PC-3 (cell line): ENCODE results near the gene TWNK. TPM values are rescaled to one million over a fixed set of nuclear protein-coding genes. Genes with fewer than 3 reads are reported as not detected.

Experiments used
- ATAC-seq: fragments of 200-7000 bp; cut with Tn5 transposase; 2 replicates; pipeline ENCODE4 v1.9.1; 2020; ENCODE audit warnings: mild to moderate bottlenecking, moderate library complexity
- BruUV-seq: library from RNA; stranded (reverse); fragments of 400-500 nt; replicated peaks from 2 replicates; lab custom pipeline; 2021; lab: Mats Ljungman, UMichigan
- CTCF ChIA-PET: fragments of 300-600 bp; sonication (Branson Sonifier 250); formaldehyde crosslinking; loops from one replicate; lab custom pipeline; 2022; ENCODE audit warnings: antibody characterized with exemption; lab: Charles Lee
- POLR2A ChIA-PET: fragments of 300-600 bp; sonication (Branson Sonifier 250); formaldehyde crosslinking; loops from one replicate; lab custom pipeline; 2022; ENCODE audit warnings: antibody characterized with exemption; ENCODE audit not compliant: unreplicated experiment; lab: Charles Lee
- DNase-seq: peaks from one replicate; pipeline ENCODE4 v3.0.0-alpha.2; 2015
- H2AFZ ChIP-seq: fragments of 300-600 bp; sonication (generic); 2 replicates; pipeline ENCODE4 v1.6.0; 2016; ENCODE audit warnings: antibody characterized with exemption, low read length
- H3F3A ChIP-seq: fragments of 300-600 bp; sonication (generic); one replicate; pipeline ENCODE4 v1.6.0; 2017; ENCODE audit warnings: antibody characterized with exemption, low read length, control low read depth, mild to moderate bottlenecking; ENCODE audit not compliant: unreplicated experiment
- H3K27ac ChIP-seq: fragments of 300-600 bp; sonication (generic); 2 replicates; pipeline ENCODE4 v1.5.1; 2016; ENCODE audit warnings: mild to moderate bottlenecking, low read length
- H3K27me3 ChIP-seq: fragments of 300-600 bp; sonication (generic); 2 replicates; pipeline ENCODE4 v1.6.1; 2016; ENCODE audit warnings: low read length, mixed read lengths
- H3K36me3 ChIP-seq: fragments of 300-600 bp; sonication (generic); 2 replicates; pipeline ENCODE4 v1.6.1; 2016; ENCODE audit warnings: low read depth, mixed run types, low read length, mixed read lengths
- H3K4me1 ChIP-seq: fragments of 300-600 bp; sonication (generic); 2 replicates; pipeline ENCODE4 v1.5.1; 2016; ENCODE audit warnings: low read length; ENCODE audit not compliant: insufficient read depth
- H3K4me2 ChIP-seq: fragments of 300-600 bp; sonication (generic); 2 replicates; pipeline ENCODE4 v1.6.0; 2016; ENCODE audit warnings: low read length
- H3K4me3 ChIP-seq: fragments of 300-600 bp; sonication (generic); 2 replicates; pipeline ENCODE4 v1.5.1; 2016; ENCODE audit warnings: mild to moderate bottlenecking, low read length, mixed read lengths
- H3K79me2 ChIP-seq: fragments of 300-600 bp; sonication (generic); 2 replicates; pipeline ENCODE4 v1.6.1; 2017; ENCODE audit warnings: low read length, mixed read lengths
- H3K9ac ChIP-seq: fragments of 300-600 bp; sonication (generic); 2 replicates; pipeline ENCODE4 v1.6.0; 2016; ENCODE audit warnings: mild to moderate bottlenecking, low read length
- H3K9me2 ChIP-seq: fragments of 300-600 bp; sonication (generic); replicated peaks from 2 replicates; pipeline ENCODE4 v1.6.1; 2016; ENCODE audit warnings: mixed run types, low read length, mixed read lengths
- H3K9me3 ChIP-seq: fragments of 300-600 bp; sonication (generic); 2 replicates; pipeline ENCODE4 v1.6.1; 2016; ENCODE audit warnings: low read length, mixed read lengths
- H4K20me1 ChIP-seq: fragments of 300-600 bp; sonication (generic); 2 replicates; pipeline ENCODE4 v1.6.1; 2016; ENCODE audit warnings: low read length, mixed read lengths
- EZH2 ChIP-seq: fragments of 300-600 bp; sonication (generic); IDR thresholded peaks from one replicate; pipeline ENCODE4 v1.6.1; 2017; ENCODE audit warnings: antibody characterized with exemption, mild to moderate bottlenecking, low read length; ENCODE audit not compliant: unreplicated experiment
- EZH2phosphoT487 ChIP-seq: fragments of 300-600 bp; sonication (generic); IDR thresholded peaks from 2 replicates; pipeline ENCODE4 v1.6.1; 2018; ENCODE audit warnings: mild to moderate bottlenecking, antibody characterized with exemption, low read length, borderline replicate concordance
- intact Hi-C: fragments of 100-400 bp; cut with micrococcal nuclease; formaldehyde crosslinking; loops from 2 replicates; pipeline ENCODE4 v1.9.0; 2023
- total RNA-seq: library from RNA; depleted of rRNA; stranded (reverse); fragments of >200 nt; gene quantifications from 2 replicates; pipeline ENCODE4 v1.2.3, GENCODE V29; 2014
- TF ChIP-seq, protein P1 (sequence below): fragments of 300-600 bp; sonication (generic); conservative IDR thresholded peaks from 2 replicates; pipeline ENCODE4 v1.5.1; 2017; ENCODE audit warnings: antibody characterized with exemption, low read depth, mild to moderate bottlenecking, low read length

TWNK gene
- total RNA-seq, 1 experiment from 2014 or later = 7.5 TPM

- no peaks in the 10 kb centered on the region for H3K79me2 ChIP-seq
- H4K20me1 ChIP-seq = no peaks in the 10 kb centered on the region
- H3K9me2 ChIP-seq = no peaks in the 10 kb centered on the region
- no peak for TF ChIP-seq EZH2
- TF ChIP-seq EZH2phosphoT487 = no peak
- TF ChIP-seq, protein P1, sequence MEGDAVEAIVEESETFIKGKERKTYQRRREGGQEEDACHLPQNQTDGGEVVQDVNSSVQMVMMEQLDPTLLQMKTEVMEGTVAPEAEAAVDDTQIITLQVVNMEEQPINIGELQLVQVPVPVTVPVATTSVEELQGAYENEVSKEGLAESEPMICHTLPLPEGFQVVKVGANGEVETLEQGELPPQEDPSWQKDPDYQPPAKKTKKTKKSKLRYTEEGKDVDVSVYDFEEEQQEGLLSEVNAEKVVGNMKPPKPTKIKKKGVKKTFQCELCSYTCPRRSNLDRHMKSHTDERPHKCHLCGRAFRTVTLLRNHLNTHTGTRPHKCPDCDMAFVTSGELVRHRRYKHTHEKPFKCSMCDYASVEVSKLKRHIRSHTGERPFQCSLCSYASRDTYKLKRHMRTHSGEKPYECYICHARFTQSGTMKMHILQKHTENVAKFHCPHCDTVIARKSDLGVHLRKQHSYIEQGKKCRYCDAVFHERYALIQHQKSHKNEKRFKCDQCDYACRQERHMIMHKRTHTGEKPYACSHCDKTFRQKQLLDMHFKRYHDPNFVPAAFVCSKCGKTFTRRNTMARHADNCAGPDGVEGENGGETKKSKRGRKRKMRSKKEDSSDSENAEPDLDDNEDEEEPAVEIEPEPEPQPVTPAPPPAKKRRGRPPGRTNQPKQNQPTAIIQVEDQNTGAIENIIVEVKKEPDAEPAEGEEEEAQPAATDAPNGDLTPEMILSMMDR = no peak
- peaks cover 9% of the 10 kb centered on the region; the same call in 1 of the 2 replicates for H3K36me3 ChIP-seq
- no peaks in the 10 kb centered on the region for H3K9me3 ChIP-seq
- ATAC-seq (no peak), DNase-seq (no peak)
- POLR2A ChIA-PET = no interaction called here
- no peak overlapping the region for H3K4me3 ChIP-seq
- no peak overlapping the region for H3K9ac ChIP-seq
- H3F3A ChIP-seq = no peaks in the 10 kb centered on the region
- no peak overlapping the region for H3K4me2 ChIP-seq
- no peaks in the 10 kb centered on the region for H3K27me3 ChIP-seq
- no peak overlapping the region for H2AFZ ChIP-seq
- intact Hi-C loops = loop anchor here (5.0 kb wide), 1 partner anchor 102 kb away; no protein-coding TSS in a partner anchor
- H3K27ac ChIP-seq = no peak overlapping the region
- CTCF ChIA-PET = no interaction called here
- no TSS peak for BruUV-seq
- H3K4me1 ChIP-seq = peaks cover 16% of the 10 kb centered on the region
Observed at GRCh38 chr10:101040061-101040460, 52.7 kb downstream of the TWNK start.

GRCh38 chr10:101040851-101041250, 53.5 kb downstream of the TWNK start:
- Histone ChIP-seq H2AFZ (no peak overlapping the region), H3K36me3 (peaks cover 9% of the 10 kb centered on the region; the same call in 1 of the 2 replicates), H3K4me2 (no peak overlapping the region), H3K9me3 (no peaks in the 10 kb centered on the region), H3K27me3 (no peaks in the 10 kb centered on the region), H3K4me1 (peaks cover 16% of the 10 kb centered on the region), H3K27ac (no peak overlapping the region), H3K4me3 (no peak overlapping the region), H3F3A (no peaks in the 10 kb centered on the region), H3K9ac (no peak overlapping the region), H3K9me2 (no peaks in the 10 kb centered on the region), H3K79me2 (no peaks in the 10 kb centered on the region), H4K20me1 (no peaks in the 10 kb centered on the region)
- ChIA-PET POLR2A (interaction anchor here (0.7 kb wide), 1 partner anchor 12 kb away, joined by 35 read pairs; no protein-coding TSS in a partner anchor), CTCF (interaction anchor here (0.7 to 1.8 kb wide), 2 partner anchors 9 to 40 kb away, joined by 6 to 16 read pairs; no protein-coding TSS in a partner anchor)
- BruUV-seq = no TSS peak
- TF ChIP-seq EZH2phosphoT487 = no peak
- no peak for TF ChIP-seq EZH2
- TF ChIP-seq, protein P1 = no peak
- DNase-seq (no peak), ATAC-seq (no peak)
- intact Hi-C loops = loop anchor here (1.0 to 5.0 kb wide), 2 partner anchors 25 to 101 kb away; no protein-coding TSS in a partner anchor

DNA sequence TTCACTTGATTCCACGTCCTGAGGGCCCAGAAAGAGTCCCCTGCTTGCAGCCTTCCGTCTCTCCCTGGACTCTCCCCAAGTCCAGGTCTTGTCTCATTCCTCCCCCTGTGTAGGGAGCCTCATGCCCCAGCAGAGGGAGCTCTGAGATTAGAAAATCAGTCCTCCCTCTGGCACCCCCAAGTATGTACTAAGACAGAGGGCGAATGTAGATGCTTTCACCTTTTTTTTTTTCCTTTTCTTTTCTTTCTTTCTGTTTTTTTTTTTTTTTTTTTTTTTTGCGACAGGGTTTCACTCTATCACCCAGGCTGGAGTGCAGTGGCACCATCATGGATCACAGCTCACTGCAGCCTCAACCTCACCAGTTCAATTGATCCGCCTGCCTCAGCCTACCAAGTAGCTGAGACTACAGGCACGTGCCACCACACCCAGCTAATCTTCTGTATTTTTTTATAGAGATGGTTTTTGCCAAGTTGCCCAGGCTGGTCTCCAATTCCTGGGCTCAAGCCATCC, 54.0 kb downstream of the TWNK start:
- CTCF ChIA-PET = interaction anchor here (0.7 to 1.8 kb wide), 3 partner anchors 9 to 40 kb away, joined by 5 to 16 read pairs (median 6); no protein-coding TSS in a partner anchor
- TF ChIP-seq, protein P1 = peak; percentile 76
- TF ChIP-seq EZH2phosphoT487 (no peak), EZH2 (no peak)
- H3K9me2 ChIP-seq = no peaks in the 10 kb centered on the region
- POLR2A ChIA-PET = interaction anchor here (0.7 kb wide), 1 partner anchor 11 kb away, joined by 35 read pairs; no protein-coding TSS in a partner anchor
- BruUV-seq = no TSS peak
- H3K4me3 ChIP-seq = no peak overlapping the region
- H3K27ac ChIP-seq = no peak overlapping the region
- H3K9ac ChIP-seq = no peak overlapping the region
- DNase-seq = peak; percentile 74
- no peaks in the 10 kb centered on the region for H3K27me3 ChIP-seq
- H3K9me3 ChIP-seq = no peaks in the 10 kb centered on the region
- peaks cover 16% of the 10 kb centered on the region for H3K4me1 ChIP-seq
- peak; percentile 55 for ATAC-seq
- H3F3A ChIP-seq = no peaks in the 10 kb centered on the region
- H3K36me3 ChIP-seq = peaks cover 8% of the 10 kb centered on the region; the same call in 1 of the 2 replicates
- intact Hi-C loops = loop anchor here (1.0 to 5.0 kb wide), 2 partner anchors 25 to 101 kb away; no protein-coding TSS in a partner anchor
- H3K79me2 ChIP-seq = no peaks in the 10 kb centered on the region
- H3K4me2 ChIP-seq = no peak overlapping the region
- no peak overlapping the region for H2AFZ ChIP-seq
- no peaks in the 10 kb centered on the region for H4K20me1 ChIP-seq
